GM18499 (cell line): ENCODE data around the gene MRPL52.

Experiments
- ATAC-seq: cut with Tn5 transposase; IDR thresholded peaks from one replicate; pipeline ENCODE4 v1.9.1; 2021; ENCODE audit warnings: moderate number of reproducible peaks; ENCODE audit not compliant: insufficient read depth, unreplicated experiment

Gene MRPL52

DNA sequence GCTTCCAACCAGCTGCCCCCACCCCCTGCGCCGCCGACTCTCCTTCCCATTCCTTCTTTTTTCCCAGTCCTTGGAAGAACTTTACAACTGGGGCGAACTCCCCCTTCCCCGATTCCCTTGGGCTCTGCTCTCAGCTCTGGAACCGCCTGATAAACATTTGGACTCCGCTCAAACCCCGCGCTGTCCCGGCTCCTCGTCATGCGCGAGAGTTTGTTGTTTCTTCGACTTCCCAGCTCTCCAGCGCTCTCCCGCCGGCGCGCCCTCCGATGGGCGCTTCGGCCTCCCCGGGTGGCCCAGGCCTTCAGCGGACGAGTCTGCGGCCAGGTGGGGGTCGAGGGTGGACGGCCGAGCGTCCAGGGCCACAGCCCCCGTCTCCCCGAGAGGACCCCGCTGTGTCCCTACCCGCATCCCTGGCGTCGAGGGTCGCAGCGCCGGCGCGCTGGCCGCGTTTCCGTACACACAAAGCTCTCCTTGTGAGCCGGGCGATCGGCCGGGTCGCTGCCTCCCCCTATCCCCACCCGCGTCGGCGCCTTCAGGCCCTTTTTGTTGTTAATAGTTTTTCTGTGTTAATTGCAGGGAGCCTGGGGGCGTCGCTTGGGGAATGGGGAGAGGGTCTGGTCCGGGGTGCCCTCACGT lies 7.5 kb downstream of the MRPL52 start:
- no peak for ATAC-seq

DNA sequence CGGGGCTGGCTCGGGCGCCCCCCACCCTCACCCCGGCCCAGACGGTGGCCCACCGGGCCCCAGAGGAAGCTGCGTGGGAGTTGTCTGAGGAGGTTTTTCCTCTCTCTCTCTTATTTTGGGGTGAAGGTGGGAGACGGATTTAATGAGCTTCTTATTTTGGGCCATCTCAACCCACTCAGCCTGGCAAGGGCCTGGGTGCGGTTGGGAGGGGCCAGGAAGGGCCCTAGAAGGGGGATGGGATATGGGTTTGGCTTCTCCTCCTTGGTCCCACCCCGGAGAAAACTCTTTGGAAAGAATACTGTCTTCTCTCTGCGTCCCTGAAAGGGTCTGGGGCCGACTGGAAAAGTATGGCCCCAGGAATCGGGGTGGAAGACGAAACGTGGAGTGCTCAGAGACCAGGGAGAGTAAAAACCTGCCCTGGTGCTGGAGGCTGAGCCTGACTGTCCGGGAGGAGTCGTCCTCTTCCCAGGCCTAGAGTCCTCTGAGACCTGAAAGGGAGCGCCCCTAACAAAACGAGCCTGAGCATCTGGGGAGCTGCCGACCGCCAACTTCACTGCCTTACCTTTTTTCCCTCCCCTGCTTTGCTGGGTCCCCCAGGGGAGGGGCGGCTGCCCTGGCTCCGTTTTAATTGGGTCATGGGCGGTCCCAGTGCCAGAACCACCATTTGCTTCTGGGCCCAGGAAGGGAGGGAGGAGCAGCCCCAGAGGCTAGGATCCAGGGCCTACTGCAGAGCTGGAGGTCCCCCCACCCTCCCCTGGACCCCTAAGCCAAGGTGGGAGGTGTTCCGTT lies 8.3 kb downstream of the MRPL52 start:
- ATAC-seq: no peak

DNA sequence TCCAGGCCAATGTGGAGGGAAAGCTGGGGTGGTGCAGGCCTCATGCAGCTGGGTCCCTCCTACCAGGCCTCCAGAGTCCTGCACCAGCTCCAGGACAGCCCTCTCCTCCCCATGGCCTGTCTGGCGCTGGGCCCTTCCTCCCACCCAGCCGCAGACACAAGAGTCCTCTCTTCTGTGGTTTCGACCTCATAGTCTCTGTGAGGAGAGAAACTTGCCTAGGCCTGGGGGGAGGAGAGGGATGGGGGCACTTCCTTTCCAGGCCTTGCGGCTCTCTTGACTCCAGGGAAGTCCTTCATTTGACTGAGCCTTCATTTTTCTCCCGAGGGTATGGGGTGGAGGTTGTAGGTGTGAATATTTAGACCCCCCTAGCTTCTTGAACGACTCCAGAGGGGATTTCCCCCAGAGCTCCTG lies 8.9 kb downstream of the MRPL52 start:
- no peak for ATAC-seq

DNA sequence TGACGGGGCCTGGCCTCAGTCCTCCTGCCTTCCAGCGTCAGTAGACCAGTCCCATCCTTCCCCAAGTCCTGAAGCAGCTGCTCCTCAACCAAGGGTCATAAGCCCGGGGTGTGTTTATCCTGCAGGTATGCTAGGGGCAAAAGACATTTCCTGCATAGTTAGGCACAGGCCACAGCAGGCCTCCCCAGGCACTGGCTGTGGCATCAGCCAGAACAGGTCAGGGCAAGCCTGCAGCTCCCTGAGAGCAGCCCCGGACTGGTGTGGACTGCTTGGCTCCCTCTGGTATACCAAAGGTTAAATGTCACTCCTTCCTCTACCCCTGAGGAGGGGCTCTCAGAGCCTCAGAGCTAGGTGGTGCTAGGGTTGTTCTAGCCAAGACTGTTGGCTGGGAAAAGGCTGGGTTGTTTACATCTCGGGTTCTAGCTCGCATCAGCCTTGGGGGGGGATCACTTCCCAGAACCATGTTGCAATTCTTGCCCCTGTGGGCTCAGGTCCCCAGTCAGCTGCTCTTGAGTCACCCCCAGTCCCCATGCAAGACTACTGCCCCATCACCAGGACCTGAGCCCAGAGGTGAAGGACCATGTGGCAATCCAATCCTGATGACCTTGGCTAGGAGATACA lies 9.6 kb downstream of the MRPL52 start:
- ATAC-seq: no peak

DNA sequence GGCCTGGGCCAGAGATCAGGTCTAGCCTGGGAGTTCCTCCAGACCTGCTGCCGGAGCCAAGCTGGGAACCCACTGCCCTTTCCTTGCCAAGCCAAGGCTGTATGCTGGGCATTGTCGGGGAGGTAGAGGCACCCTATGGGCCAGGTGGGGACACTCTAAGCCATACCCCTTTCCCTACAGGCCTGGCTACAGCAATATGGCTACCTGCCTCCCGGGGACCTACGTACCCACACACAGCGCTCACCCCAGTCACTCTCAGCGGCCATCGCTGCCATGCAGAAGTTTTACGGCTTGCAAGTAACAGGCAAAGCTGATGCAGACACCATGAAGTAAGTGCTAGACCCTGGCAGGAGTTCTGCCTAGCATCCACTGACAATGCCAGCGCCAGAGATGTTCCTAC lies 11.6 kb downstream of the MRPL52 start:
- ATAC-seq: no peak

DNA sequence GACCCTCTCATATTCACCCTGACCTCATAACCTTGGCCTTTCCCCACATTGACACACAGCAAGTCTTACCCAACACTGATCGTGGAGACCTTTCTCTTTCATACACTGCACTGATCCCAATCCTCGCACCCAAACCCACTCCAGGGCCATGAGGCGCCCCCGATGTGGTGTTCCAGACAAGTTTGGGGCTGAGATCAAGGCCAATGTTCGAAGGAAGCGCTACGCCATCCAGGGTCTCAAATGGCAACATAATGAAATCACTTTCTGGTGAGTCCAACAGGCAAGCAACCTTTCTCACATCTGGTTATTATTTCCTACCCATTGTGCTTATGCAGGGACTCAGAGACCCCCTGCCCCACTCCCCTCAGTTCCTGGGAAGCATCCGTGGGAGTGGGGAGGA lies 12.1 kb downstream of the MRPL52 start:
- no peak for ATAC-seq

DNA sequence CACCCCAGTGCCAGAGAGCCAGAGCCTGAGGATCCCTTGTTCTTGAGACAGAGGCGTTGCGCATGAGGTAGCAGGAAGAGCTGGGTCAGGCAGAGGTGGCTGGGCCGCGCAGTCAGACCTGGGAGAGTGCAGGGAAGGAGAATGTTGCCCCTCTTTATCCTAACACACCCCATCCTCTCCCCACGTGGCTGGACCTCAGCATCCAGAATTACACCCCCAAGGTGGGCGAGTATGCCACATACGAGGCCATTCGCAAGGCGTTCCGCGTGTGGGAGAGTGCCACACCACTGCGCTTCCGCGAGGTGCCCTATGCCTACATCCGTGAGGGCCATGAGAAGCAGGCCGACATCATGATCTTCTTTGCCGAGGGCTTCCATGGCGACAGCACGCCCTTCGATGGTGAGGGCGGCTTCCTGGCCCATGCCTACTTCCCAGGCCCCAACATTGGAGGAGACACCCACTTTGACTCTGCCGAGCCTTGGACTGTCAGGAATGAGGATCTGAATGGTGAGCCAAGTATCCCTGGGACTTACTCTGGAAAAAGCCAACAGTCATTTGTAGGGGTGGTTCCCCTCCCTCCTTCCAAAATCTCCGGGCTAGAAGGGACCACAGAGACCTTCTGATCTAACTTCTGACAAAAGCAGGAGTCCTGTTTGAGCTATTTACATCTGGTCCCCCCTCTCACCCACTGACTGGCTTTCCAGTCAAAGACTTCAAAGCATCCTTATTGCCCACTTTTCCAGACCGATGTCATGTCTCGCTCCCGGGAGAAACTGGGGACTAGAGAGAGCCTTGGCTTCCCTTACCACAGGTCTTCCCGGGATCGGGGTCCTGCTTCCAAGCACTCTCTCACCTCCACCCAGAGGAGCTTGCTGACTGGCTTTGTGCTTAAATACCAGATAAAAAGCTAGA lies 12.8 kb downstream of the MRPL52 start:
- no peak for ATAC-seq

DNA sequence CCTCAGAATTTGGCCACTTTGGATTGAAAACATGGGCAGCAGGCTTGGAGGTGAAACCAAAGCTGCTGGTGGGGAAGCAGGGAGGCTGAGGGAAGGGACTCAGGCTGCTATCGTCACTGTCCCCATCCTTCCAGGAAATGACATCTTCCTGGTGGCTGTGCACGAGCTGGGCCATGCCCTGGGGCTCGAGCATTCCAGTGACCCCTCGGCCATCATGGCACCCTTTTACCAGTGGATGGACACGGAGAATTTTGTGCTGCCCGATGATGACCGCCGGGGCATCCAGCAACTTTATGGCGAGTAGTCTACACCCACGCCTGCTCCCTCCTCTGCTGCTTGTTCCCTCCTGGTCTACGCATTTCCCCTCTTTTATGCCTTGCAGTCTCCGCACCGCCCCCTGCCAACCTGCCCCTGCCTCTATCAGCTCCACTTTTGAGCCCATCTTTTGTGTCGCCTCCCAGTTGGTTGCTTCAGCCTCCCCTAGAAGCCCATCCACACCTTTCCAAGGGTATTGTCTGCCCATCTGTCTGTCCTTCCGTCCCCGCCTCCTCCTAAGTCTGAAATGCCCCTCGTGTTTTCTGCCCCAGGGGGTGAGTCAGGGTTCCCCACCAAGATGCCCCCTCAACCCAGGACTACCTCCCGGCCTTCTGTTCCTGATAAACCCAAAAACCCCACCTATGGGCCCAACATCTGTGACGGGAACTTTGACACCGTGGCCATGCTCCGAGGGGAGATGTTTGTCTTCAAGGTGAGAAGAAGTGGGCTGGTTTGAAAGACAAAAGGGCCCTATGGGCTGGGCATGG lies 13.6 kb downstream of the MRPL52 start:
- no peak for ATAC-seq

DNA sequence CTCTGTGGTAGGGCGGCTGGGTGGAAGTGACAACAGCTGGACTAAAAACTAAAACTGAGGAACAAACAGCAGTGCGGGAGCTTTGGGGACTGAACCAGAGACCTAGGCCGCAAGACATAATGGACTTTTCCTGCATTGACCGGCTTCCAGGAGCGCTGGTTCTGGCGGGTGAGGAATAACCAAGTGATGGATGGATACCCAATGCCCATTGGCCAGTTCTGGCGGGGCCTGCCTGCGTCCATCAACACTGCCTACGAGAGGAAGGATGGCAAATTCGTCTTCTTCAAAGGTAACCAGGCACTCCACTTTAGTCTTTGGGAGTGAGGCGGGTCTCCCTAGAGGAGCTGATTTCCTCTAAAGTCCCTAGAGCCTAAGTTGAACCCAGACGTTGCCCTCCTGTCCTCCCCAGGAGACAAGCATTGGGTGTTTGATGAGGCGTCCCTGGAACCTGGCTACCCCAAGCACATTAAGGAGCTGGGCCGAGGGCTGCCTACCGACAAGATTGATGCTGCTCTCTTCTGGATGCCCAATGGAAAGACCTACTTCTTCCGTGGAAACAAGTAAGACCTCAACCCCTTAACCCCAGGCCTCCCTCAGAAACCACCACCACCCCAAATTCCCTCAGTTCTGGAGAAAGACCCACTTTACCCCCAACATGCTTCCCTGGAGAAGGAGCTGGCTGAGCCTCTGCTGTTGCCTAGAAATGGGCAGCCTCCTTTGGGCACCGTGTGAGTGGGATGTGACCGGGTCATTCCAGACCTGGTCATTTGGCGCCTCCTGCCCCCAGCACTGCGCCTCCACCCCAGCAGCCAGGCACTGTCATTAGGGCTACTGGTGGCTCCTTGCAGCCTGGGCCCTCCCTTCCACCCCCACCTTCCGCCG lies 14.8 kb downstream of the MRPL52 start:
- no peak for ATAC-seq

DNA sequence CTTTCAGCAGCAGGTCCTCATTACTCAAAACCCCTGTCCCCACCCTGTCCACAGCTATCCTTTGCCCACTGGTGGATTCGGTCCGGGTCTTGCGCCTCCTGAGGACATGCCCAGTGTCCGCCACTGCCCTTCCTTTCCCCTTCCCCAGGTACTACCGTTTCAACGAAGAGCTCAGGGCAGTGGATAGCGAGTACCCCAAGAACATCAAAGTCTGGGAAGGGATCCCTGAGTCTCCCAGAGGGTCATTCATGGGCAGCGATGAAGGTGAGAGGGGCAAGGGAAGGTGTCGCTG lies 15.4 kb downstream of the MRPL52 start:
- ATAC-seq: no peak

DNA sequence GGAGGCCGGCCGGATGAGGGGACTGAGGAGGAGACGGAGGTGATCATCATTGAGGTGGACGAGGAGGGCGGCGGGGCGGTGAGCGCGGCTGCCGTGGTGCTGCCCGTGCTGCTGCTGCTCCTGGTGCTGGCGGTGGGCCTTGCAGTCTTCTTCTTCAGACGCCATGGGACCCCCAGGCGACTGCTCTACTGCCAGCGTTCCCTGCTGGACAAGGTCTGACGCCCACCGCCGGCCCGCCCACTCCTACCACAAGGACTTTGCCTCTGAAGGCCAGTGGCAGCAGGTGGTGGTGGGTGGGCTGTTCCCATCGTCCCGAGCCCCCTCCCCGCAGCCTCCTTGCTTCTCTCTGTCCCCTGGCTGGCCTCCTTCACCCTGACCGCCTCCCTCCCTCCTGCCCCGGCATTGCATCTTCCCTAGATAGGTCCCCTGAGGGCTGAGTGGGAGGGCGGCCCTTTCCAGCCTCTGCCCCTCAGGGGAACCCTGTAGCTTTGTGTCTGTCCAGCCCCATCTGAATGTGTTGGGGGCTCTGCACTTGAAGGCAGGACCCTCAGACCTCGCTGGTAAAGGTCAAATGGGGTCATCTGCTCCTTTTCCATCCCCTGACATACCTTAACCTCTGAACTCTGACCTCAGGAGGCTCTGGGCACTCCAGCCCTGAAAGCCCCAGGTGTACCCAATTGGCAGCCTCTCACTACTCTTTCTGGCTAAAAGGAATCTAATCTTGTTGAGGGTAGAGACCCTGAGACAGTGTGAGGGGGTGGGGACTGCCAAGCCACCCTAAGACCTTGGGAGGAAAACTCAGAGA lies 16.3 kb downstream of the MRPL52 start:
- no peak for ATAC-seq

DNA sequence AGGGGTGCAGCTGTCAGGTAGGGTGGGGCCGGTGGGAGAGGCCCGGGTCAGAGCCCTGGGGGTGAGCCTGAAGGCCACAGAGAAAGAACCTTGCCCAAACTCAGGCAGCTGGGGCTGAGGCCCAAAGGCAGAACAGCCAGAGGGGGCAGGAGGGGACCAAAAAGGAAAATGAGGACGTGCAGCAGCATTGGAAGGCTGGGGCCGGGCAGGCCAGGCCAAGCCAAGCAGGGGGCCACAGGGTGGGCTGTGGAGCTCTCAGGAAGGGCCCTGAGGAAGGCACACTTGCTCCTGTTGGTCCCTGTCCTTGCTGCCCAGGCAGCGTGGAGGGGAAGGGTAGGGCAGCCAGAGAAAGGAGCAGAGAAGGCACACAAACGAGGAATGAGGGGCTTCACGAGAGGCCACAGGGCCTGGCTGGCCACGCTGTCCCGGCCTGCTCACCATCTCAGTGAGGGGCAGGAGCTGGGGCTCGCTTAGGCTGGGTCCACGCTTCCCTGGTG lies 17.2 kb downstream of the MRPL52 start:
- no peak for ATAC-seq

DNA sequence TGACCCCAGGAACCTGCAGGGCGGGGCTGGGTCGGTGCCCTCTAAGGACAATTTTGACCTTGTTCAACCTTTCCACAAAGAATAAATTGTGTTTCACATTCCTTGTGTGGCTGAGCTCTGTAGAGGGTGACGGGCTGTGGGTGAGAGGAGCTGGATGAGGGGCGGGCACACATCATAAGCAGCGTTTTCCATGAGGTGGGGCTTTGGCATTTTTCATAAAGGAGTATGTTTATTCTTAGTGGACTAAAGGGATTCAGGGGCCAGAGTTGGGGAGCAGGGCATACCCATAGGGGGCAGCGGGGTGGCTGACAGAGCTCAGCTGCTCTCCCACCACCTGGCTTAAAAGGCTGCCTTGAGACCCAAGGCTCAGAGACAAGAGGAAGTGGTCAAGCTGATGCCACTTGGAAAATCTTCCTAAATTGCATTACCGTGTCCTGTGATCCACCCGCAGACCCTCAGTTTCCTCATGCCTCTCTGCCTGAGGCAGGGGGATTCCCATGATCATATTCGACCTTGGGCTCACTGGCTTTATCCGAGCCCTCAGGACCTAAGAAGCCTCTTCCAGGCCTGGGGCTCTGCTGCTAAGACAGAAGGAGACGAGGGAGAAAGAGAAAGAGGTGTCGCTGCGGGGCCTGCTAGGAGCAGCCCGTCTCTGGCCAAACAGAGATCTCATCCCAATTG lies 18.1 kb downstream of the MRPL52 start:
- ATAC-seq: no peak

DNA sequence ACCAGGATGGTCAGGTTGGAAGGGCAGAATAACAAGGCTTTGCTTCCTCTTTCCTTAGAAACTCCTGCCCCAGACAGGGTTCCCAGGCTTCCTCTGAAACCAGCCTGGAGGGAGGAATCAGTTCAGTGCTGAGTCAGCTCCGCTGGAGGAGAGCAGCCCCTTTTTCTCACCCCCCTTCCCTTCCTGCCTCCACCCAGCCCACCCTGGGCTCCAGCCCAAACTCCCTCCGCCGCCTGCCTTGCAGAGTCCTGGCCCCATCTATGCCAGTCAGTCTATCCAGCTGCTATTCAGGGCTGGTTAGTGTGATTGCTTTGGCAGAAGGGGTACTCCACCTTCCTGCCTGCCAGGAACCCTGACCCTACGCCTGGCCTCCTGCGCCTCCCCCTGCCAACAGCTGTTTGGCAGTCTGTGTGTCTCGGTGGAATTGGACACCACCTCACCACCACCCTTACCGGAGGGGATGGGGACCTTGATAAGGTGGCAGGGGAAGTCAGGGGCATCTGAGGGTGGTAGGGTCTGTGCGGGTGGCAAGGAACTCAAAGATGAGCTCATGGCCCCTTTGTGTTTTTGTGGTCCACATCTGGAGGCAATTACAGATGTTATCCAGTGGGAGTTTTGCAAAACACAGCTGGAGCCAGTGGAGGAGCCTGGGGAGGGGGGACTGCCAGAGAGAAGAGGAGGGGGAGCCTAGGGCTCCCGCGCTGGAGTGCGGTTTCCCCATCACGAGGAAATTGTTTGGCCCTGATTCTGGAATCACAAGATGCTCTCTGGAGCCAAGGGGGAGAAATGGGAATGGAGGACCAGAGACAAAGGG lies 18.9 kb downstream of the MRPL52 start:
- ATAC-seq: no peak

DNA sequence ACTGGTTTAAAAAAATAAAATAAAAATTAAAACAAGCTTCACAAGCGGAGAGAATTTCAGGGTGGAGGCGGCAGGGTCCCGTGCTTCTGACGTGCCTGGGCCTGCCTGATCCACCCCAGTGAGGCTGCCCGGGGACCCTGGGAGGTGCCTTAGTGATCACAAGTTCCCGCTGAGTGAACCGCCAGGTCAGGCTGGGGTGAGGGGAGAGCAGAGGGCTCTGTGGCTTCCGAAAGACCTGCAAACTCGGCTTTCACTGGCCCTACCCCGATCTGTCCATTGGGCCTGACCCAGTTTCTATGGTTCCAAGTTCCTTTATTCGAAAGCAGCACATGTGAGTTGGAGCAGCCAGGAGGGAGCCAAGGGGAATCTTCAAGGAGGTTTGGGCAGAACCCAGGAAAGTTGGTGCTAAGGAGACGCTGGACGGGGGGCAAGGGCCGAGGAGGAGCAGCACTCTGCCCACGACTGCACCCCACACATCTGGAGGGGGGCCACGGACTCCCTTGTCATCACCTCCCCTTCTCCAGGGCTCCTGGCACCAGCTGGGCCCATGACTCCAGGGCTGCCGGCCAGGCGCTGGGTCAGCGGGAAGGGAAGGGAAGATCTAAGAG lies 19.6 kb downstream of the MRPL52 start:
- no peak for ATAC-seq
